Stimulated activated CD8-positive, alpha-beta memory T cell treated with anti-CD3 and anti-CD28 coated beads, Interleukin-15, amount 100 ng/mL, for 48 hours (primary cell): Measurements from ENCODE around the gene TXNDC11.
"Not testable (repeated sequence)": the region's sequence is repeated elsewhere in the genome, so short reads cannot be mapped to it uniquely, and the experiment has no call there.

Source experiments
- DNase-seq, 2 donors: peaks; one replicate each; pipeline ENCODE4 v3.0.0-alpha.2; 2020; ENCODE audit warnings: low read depth in 2 of 2

TXNDC11 gene, protein sequence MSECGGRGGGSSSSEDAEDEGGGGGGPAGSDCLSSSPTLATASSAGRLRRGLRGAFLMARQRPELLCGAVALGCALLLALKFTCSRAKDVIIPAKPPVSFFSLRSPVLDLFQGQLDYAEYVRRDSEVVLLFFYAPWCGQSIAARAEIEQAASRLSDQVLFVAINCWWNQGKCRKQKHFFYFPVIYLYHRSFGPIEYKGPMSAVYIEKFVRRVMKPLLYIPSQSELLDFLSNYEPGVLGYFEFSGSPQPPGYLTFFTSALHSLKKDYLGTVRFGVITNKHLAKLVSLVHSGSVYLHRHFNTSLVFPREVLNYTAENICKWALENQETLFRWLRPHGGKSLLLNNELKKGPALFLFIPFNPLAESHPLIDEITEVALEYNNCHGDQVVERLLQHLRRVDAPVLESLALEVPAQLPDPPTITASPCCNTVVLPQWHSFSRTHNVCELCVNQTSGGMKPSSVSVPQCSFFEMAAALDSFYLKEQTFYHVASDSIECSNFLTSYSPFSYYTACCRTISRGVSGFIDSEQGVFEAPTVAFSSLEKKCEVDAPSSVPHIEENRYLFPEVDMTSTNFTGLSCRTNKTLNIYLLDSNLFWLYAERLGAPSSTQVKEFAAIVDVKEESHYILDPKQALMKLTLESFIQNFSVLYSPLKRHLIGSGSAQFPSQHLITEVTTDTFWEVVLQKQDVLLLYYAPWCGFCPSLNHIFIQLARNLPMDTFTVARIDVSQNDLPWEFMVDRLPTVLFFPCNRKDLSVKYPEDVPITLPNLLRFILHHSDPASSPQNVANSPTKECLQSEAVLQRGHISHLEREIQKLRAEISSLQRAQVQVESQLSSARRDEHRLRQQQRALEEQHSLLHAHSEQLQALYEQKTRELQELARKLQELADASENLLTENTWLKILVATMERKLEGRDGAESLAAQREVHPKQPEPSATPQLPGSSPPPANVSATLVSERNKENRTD

GRCh38 chr16:11742536-11743307, at the start of gene TXNDC11:
Gene TXNDC11, minus strand, starts transcription at chr16:11742857. Its CDS starts 127 bp downstream, at chr16:11742730.
- DNase-seq, result peak; percentile 98

- no peak for DNase-seq
Observed at GRCh38 chr16:11791144-11791828, 48.6 kb upstream of the TXNDC11 start.

GRCh38 chr16:11788914-11789313, 46.3 kb upstream of the TXNDC11 start:
- no peak for DNase-seq

DNA sequence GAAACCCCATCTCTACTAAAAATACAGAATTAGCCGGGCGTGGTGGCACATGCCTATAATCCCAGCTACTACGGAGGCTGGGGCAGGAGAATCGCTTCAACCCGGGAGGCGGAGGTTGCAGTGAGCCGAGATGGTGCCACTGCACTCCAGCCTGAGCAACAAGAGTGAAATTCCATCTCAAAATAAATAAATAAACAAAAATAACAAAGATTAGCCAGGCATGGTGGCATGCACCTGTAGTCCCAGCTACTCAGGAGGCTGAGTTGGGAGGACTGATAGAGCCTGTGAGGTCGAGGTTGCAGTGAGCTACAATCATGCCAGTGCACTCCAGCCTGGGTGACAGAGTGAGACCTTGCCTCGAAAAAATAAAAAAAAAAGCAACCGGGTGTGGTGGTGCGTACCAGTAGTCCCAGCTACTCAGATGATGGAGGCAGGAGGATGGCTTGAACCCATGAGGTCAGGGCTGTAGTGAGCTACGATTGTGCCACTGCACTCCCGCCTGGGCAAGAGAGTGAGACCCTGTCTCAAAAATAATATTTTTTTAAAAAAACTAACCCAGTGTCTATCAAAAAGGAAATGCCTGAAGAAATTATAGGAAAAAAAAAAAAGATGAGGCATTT, 42.4 kb upstream of the TXNDC11 start:
- not testable (repeated sequence) for DNase-seq

DNA sequence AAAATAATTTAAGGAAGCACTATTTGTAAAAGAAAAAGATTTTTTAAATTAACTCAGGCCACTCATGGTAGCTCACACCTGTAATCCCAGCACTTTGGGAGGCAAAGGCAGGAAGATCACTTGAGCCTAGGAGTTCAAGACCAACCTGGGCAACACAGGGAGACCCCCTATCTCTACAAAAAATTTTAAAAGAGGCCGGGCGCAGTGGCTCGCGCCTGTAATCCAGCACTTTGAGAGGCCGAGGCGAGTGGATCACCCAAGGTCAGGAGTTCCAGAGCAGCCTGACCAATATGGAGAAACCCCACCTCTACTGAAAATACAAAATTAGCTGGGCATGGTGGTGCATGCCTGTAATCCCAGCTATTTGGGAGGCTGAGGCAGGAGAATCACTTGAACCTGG, 41.7 kb upstream of the TXNDC11 start:
- DNase-seq, result not testable (repeated sequence)

- DNase-seq, result no peak
Observed at GRCh38 chr16:11784038-11784369, 41.3 kb upstream of the TXNDC11 start.

- DNase-seq, result no peak
Observed at GRCh38 chr16:11783319-11784037, 40.8 kb upstream of the TXNDC11 start.

GRCh38 chr16:11781773-11782172, 39.1 kb upstream of the TXNDC11 start:
- DNase-seq, result no peak

DNA sequence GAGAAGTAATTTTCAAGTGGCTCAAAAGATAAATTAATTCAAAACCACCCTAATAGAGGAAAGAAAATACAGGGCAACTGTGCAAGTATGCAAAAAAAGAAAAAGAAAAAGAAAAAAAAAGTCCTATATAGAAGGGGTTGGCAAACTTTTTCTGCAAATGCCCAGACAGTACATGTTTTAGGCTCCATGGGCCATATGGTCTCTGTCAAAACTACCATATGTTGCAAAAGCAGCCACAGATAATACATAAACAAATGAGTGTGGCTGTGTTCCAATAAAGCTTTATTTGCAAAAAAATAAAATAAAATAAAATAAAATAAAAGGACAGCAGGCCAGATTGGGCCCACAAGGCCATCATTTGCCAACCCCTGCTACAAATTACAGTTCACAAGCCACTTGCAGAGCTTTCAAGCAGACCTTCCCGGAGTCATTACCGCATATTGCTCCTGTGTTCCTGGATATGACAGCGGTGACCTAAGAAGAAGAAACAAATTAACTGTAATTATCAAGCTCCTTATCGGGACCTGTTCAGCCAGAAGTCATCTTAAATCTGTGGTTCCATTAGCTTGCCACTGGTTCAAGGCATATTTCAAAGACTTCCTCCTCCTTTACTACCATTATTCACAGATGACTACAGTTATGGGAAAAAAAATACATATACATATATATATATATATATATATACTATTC, 38.5 kb upstream of the TXNDC11 start:
- no peak for DNase-seq

DNA sequence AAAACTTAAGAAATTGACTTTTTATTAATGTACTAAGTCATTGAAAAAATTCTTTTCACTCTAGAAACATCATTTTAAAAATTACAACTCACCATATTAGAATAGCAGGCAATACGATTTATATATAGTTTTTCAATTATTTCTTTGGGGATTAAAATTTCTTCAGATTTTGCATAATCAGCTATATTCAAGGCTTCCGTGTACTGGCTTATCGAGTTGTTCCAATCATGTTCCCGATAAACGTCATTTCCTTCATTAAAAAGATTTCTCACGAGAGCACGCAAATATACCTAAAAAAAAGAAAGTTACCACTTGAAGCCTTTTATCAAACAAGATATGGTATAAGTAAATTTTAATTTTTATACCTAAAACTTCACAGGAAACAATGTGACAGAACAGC, 36.4 kb upstream of the TXNDC11 start:
- DNase-seq, result no peak

- no peak for DNase-seq
Observed at GRCh38 chr16:11774065-11774626, 31.5 kb upstream of the TXNDC11 start.

DNA sequence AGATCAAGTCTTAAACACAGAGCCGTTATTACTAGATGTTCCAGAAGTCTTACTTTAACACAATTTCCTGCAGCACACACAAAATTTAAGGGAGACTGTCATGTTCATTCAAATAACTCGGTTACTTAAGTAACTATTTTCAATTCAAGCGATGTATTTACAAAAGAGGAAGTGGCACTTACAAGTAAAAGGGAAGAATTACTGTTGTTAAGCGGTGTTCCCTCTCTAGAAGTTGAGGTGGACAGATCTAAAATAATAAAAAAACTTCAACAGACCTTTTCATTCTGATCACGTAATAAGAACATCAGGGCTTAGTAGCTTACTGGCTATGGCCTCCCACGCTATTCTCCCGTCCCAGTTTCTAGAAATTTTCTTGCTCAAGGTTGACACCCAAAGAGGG, 26.2 kb upstream of the TXNDC11 start:
- DNase-seq, result no peak

DNA sequence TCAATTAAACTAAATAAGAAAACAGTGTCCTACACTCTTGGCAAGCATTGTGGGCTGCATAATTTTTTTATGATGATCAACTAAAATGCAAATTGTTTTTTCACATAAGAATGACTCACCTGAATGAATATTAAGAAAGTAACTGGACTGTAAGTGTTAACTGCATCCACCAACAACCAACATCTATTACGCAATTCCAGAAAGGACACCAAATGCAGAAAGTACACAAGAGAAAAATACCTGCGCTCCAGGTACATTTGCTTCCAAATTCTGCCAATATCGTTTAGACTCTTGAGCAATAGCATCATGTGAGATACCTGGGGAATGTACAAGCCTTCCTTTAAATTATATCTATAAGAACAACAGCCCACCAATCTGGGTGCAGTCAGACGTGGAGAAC, 19.8 kb upstream of the TXNDC11 start:
- no peak for DNase-seq

DNA sequence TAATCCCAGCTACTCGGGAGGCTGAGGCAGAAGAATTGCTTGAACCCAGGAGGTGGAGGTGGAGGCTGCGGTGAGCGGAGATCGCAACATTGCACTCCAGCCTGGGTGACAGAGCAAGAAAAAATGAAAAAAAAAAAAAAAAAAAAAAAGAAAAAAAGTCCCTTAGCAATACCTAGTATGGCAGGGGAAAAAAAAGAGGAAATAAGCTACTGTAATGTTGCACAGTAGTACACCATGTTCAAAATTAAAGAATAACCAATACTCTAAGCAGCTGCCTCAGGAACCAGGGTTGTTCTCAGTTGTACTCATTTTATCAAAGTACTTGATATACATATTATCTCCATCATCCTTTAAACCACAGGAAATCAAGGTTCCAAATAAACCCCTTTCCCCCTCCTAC, 17.3 kb upstream of the TXNDC11 start:
- DNase-seq, result no peak

DNA sequence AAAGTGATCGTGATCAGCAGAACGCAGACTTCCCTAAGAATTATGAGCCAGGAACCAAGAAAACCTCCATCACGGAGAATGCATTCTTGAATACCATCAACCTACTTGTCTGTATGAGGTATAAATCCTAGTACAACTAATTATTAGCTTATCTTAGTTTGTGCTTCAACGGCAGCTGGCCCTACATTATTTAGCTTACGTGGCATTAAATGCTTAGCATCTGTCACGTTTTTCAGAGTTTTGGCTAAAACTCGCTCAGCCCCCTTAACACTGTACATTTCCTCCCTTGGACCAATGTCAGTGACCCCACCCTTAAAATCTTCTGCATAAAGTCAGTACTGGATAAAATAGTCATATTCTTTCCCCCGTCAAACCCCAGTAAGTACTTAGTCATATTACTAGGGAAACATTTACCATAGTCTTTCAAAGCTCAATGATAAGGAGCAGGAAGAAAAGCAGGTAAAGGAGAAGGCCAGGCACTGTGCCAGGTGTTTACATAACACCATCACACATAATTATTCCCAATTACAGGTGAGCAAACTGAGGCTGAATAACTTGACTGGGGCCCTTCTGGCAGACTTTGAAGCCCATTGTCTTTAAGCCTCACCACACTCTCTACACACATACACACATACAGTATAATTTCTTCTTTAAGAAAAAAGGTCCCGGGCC, 16.6 kb upstream of the TXNDC11 start:
- no peak for DNase-seq

- DNase-seq, result no peak
Observed at GRCh38 chr16:11757671-11758545, 15.3 kb upstream of the TXNDC11 start.

DNA sequence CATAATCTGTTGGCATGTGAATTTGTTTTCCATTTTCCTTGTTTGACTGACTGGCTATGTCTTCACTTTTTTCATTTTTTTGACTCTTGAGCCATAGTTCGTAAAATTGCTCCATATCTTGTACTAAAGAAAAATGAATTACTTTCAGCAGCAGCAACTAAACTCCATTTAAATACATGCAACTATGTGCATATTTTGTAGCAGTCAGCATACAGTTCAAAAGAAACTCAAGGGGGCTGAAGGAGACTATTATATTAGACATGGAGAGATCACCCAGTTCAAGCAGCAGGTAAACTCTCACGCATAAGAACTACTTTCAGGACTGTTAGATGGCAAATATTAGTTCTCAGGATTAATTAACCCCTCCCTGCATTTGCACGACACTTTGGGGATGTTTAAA, 13.6 kb upstream of the TXNDC11 start:
- DNase-seq, result no peak
